Measurements from ENCODE around the gene RAPGEF2.

DNA sequence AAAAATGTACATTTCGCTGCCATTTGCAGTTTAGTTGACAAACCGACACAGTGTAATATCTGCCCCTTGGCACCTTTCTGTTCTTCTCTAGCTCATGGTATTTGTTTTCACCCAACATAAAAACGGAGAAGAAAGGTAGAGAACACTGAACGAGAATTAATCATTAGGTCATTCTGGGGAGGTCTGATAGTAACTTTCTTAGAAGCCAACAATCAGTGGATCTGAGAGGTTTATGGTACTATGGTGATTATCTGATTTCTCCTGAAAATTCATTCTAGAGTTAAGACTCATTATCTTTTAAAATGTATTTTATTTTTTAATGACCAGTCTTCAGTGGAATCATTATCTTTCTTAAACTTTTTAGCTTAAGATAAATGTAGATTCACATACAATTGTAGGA, 8.5 kb downstream of the RAPGEF2 start:
- TF ChIP-seq, protein P1, sequence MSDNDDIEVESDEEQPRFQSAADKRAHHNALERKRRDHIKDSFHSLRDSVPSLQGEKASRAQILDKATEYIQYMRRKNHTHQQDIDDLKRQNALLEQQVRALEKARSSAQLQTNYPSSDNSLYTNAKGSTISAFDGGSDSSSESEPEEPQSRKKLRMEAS (IDR thresholded peaks at IDR 0.05; ENCODE audit: insufficient read depth, insufficient read length) = no peak
- TF ChIP-seq, protein P2, sequence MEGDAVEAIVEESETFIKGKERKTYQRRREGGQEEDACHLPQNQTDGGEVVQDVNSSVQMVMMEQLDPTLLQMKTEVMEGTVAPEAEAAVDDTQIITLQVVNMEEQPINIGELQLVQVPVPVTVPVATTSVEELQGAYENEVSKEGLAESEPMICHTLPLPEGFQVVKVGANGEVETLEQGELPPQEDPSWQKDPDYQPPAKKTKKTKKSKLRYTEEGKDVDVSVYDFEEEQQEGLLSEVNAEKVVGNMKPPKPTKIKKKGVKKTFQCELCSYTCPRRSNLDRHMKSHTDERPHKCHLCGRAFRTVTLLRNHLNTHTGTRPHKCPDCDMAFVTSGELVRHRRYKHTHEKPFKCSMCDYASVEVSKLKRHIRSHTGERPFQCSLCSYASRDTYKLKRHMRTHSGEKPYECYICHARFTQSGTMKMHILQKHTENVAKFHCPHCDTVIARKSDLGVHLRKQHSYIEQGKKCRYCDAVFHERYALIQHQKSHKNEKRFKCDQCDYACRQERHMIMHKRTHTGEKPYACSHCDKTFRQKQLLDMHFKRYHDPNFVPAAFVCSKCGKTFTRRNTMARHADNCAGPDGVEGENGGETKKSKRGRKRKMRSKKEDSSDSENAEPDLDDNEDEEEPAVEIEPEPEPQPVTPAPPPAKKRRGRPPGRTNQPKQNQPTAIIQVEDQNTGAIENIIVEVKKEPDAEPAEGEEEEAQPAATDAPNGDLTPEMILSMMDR (IDR thresholded peaks at IDR 0.05; ENCODE audit: extremely low read depth in 1 of 2, insufficient read depth in 1 of 2, low read depth in 1 of 2, low read length in 2 of 2) = no peak
- TF ChIP-seq EZH2 (IDR thresholded peaks at IDR 0.05; ENCODE audit: borderline replicate concordance, low read depth, low read length, severe bottlenecking) = no peak
- TF ChIP-seq POLR2A (IDR thresholded peaks at IDR 0.05; ENCODE audit: low read depth, low read length) = no peak
- TF ChIP-seq POLR2AphosphoS5 (IDR thresholded peaks at IDR 0.05; ENCODE audit: insufficient read depth, low read depth, low read length) = no peak
